GM18505 (cell line): ENCODE data around the gene ADPRHL1.

Experiments used
- ATAC-seq: cut with Tn5 transposase; IDR thresholded peaks from one replicate; pipeline ENCODE4 v1.9.1; 2021; ENCODE audit not compliant: unreplicated experiment
- POLR2A ChIP-seq: IDR thresholded peaks from 4 replicates; pipeline ENCODE4 v1.6.1; 2011; ENCODE audit warnings: borderline replicate concordance; ENCODE audit not compliant: insufficient read depth, insufficient read length; ENCODE audit errors: extremely low read depth

ADPRHL1 gene

DNA sequence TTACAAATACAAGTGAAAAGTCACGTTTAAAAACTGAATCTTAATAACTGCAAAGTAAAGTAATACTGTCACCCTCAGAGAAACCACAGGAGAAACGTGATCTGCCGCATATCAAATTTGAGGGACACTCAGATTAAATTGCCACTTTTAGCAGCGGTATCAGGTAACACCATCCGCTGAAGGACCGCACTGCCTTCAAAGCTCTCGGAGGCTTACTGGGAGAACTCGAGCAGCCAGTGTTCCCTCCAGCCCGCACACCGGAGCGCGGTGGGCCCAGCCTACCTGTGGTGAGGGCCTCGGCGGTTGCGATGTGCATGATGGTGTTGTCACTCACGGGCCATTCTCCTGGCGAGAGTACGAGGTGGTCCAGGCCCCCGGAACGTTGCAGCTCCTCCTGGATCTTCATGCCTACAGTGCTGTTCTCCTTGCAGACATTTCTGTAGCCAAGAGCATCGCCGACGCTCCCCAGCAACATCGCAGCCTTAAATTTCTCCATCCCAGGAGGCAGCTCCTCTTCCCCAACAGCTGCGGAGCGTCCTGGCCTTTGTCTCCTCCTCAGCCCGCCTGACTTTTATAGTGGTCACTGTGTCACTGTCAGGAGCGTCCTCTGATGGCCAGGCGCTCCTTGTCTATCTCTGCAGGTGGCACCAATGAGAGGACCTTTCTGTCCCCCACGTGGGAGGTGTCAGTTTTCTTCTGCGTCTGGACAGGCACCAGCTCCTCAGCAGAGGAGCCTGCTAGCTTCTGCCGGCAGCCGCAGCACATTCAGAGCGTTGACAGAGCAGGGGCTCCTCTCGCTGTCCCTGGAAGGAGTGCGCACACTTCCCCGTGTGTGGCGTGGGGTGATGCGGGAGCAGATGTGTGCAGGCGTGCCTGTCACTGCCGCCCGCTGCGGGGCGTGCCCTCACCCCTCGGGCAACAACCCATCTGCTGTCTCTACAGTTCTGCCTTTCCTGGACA, at the start of gene ADPRHL1:
Gene ADPRHL1 (minus strand): TSS at position 547 of the 960 bp plus-strand sequence. CDS start 51 bp downstream, at position 496.
- TF ChIP-seq POLR2A = no peak
- ATAC-seq = no peak

DNA sequence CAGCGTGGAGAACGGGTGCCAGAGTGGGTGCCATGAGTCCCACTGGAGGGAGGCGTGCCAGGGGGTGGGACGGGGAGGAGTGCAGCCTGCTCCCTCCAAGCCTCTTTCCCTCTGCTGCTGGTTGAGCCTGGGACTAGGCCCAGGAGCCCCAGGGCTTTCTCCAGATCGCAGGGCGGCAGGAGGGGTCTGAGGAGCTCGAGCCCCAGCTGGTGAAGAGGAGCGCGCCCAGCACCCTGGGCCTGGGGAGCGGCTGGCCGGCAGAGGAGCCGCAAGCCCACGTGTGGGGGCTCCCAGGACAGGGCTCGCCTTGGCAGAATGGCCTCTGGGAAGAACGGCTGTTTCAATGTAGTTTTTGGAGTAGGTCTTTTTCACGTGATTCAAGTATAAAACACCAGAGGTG, 49.4 kb upstream of the ADPRHL1 start:
- no peak for ATAC-seq
- TF ChIP-seq POLR2A = no peak

DNA sequence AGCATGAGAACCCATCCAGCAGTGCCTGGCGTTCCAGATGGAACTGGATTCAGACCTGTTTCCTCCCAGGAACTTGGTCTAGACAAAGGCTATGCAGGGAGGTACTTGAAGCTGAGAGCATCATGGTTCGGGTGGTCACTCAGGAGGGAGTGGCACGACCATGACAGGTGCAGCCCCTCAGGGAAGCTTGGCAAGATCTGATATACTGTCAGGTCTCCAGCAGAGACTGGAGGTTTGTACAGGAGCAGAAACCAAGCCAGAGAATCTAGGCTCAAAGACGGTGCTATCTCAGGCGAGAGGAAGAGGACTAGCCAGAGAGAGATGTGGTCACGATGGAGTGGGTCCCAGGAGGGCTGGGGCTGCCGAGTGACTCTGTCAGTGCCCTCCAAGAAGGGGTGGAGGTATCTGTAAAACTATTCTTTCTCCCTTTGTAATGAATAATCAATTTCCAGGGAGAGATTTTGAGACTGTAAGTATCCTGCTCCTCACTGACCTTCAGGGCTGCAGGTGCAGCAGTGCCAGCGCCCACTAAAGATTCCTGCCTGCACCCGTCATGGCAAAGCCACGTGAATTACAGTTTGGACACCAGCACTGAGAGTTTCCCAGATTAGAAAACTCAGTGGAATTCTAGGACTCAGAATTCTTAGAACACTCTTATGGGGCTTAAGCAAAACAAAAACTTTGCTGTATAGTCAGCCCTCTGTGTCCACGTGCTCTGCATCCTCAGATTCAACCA, 47.4 kb upstream of the ADPRHL1 start:
- ATAC-seq = no peak
- TF ChIP-seq POLR2A = no peak

DNA sequence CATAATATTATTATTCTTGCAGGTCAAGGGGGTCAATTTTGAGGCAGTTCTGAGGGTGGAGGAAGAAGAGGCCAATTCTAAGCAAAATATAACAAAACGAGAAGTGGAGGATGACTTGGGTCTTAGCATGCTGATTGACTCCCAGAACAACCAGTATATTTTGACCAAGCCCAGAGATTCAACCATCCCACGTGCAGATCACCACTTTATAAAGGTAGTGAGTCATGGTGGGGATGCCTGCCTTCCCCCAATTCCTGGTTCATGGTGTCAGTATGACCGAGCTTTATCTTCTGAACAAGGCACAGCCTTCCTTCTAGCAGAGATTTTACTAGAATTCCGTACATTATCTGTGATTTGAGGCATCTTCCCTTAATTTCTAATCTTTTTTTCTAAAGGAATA, 46.6 kb upstream of the ADPRHL1 start:
- TF ChIP-seq POLR2A = no peak
- no peak for ATAC-seq

DNA sequence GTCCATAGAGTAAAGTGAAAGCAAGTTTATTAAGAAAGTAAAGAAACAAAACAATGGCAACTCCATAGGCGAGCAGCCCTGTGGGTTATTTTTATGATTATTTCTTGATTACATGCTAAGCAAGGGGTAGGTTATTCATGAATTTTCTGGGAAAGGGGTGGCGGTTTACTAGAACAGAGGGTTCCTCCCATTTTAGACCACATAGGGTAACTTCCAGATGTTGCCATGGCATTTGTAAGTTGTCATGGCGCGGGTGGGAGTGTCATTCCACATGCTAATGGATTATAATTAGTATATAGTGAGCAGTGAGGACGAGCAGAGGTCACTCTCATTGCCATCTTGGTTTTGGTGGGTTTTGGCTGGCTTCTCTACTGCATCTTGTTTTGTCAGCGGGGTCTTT, 45.6 kb upstream of the ADPRHL1 start:
- no peak for TF ChIP-seq POLR2A
- ATAC-seq = no peak

DNA sequence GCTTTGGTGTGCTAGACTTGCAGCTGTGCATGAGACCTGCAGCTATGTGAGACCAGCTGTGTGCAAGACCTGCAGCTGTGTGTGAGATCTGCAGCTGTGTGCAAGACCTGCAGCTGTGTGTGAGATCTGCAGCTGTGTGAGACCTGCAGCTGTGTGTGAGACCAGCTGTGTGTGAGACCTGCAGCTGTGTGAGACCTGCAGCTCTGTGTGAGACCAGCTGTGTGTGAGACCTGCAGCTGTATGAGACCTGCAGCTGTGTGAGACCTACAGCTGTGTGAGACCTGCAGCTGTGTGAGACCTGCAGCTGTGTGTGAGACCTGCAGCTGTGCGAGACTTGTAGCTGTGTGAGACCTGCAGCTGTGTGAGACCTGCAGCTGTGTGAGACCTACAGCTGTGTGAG, 43.9 kb upstream of the ADPRHL1 start:
- no peak for ATAC-seq

DNA sequence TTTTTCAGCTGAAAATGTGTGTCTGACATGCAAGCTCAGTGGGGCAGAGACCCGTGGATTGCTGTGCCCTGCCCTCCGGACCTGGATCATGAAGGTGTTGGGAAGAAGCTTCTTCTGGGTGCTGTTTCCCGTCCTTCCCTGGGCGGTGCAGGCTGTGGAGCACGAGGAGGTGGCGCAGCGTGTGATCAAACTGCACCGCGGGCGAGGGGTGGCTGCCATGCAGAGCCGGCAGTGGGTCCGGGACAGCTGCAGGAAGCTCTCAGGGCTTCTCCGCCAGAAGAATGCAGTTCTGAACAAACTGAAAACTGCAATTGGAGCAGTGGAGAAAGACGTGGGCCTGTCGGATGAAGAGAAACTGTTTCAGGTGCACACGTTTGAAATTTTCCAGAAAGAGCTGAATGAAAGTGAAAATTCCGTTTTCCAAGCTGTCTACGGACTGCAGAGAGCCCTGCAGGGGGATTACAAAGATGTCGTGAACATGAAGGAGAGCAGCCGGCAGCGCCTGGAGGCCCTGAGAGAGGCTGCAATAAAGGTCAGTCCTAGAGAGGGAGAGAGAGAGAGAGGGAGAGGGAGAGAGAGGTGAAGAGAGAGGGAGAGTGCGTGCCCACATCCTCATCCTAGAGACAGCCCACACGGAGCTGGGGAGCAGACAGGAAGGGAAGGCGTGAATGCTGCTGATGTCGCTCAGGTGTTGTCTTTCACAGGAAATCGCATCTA, 42.4 kb upstream of the ADPRHL1 start:
- no peak for ATAC-seq

More for the DNA sequence above, 43.9 kb upstream of the ADPRHL1 start:
- TF ChIP-seq POLR2A = no peak

DNA sequence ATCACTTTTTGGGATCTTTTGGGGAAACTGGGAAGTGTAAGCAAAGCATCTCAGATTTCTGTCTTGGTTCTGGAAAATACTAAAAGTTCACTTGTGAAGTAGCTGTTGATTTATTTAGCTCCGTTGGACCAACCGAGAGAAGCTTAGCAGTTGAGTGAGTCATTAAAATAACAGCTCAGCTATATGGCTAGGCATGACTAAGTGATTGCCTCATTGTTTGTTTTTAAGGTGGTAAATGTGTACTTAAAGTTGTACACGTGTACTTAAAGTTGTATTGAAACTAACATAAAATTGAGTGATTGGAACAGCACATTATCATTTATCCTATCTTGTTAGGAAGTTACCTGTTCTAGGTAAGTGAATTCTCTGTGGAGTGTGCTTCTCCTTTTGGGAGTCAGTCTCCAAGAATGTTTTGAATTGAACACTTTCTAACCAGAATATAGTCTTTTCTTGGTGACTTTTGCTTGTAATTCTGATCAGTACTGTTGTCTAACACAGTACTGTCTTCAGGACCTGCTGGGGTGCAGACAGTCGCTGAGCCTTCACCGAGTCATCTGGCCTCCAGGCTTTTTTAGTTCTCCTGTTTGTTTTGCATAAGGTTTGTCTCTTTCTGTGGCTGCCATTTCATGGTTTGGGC, 40.1 kb upstream of the ADPRHL1 start:
- no peak for ATAC-seq
- peak; percentile 29 for TF ChIP-seq POLR2A

More for the DNA sequence above, 42.4 kb upstream of the ADPRHL1 start:
- TF ChIP-seq POLR2A = no peak

DNA sequence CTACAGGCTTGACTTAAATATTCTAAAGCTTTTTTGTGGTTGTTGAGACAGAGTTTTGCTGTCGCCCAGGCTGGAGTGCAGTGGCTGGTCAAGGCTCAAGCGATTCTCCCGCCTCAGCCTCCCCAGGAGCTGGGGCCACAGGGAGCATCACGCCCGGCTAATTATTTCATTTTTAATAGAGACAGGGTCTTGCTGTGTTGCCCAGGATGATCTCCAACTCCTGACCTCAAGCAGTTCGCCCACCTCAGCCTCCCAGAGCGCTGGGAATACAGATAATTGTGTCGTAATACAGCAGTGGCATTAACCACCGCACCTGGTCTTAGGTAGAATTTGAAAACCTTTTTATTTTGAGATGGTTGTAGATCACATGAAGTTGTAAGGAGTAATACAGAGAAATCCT, 38.7 kb upstream of the ADPRHL1 start:
- no peak for ATAC-seq
- no peak for TF ChIP-seq POLR2A

DNA sequence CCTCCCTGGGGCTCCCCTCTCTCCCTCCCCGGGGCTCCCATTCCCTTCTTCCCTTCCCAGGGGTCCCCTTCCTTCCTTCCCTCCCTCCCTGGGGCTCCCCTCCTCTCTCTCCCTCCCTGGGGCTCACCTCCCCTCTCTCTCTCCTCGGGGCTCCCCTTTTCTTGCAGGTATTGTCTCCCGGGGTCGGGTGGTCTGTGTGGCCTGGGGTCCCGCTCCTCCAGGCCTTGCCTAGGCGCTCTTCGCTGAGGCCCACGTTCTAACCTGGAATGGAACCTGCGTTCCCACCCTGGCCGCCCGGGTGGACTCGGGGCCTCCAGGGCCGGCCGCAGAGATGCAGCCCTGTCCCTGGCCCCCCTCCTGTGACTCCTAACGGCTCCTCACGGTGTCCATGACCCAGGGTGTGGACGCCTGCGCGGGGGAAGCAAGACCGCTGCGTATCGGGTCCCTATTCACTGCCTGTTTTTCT, 38.2 kb upstream of the ADPRHL1 start:
- no peak for TF ChIP-seq POLR2A
- no peak for ATAC-seq

DNA sequence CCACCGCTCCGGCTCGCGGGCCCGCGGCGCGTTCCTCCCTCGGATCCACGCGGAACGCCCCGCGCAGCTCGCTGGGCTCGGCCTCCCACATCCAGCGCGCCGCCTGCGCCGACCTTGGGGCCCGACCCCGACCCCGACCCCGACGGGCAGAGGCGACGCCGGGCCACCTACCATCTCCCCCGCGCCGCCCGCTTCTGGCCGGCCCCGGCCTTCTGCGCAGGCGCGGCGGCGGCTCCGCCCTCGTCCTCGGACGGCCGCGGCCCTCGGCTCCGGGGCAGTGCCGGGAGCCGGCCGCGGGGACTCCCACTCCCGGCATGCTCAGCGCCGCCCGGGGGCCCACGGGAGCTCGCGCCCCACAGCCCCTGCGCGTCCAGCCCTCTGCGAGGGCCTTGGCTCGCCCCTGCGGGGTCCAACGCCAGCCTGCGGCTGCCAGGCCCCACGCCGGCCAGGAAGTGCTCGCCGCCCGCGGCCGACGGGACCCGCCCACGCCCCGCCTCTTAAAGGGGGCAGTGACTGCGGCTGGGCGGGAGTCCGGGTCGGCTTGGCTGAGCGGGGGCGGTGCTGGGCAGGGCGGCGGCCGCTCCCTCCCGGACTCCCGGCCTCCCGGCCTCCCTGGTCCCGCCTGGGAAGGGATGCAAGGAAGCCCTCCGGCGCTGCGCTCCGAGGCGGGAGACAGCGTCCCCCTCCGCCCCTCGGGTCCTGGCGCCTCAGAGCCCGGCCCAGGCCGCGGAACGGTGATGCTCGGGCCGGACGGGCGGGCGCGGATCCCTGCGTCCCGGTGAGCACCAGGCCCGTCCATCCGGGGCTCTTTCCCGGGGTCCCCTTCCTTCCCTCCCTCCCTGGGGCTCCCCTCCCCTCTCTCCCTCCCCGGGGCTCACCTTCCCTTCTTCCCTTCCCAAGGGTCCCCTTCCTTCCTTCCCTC, 37.5 kb upstream of the ADPRHL1 start, which contains the start of gene DCUN1D2:
Gene DCUN1D2 (minus strand): TSS at position 216 of the 922 bp plus-strand sequence. CDS start 42 bp downstream, at position 174.
- ATAC-seq = peak; percentile 78
- peak; percentile 80 for TF ChIP-seq POLR2A

DNA sequence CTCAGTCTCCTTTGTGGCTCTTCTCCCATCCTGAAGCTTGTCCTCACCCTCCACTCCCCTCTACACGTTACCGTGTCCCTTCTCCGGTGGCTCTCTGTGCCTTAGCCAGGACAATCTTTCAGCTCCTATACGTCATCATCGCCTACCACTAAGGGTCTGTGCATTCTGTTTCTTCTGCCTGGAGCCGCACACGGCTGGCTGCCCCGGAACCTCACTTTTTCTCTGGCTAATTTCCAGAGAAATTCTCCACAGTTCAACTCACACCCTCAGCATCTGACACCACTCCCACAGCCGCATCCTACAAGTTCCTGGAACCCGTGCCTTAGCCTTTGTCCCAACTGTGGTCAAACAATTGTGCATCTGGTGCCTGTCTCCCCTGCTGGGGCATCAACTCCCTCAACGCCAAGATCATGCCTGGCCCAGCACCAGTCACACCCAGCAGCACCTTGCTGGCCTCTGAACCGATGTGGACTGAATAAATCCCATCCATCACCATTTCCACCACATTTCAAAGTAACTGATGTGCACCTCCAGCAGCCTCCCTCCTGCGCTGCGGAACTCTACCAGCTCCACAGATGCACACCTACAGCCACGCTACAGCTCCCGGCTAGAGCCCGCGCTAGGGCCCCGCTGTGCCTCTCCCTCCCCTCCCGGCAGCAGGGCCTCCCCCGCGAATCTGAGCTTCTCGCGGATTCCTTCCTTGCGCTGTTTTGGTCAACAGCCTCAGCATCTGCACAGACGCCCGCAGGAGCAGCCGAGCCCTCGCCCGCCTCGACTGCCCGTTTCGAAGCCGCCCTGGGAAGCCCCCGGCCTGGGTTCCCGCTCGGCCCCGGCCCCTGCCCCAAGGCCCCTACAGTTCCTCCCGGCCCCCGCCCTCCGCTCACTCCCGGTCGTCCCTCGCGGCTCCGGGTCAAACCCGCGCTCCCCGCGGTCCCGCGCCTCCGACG, 36.5 kb upstream of the ADPRHL1 start:
- TF ChIP-seq POLR2A = no peak
- peak; percentile 23 for ATAC-seq
